ENCODE measurements around the gene EEF2. TPM values are rescaled to one million over a fixed set of nuclear protein-coding genes. Genes with fewer than 3 reads are reported as not detected.

The EEF2 gene
- total RNA-seq, 1 experiment from 2014 or later: 1,742 TPM

- H3F3A ChIP-seq (ENCODE audit: insufficient read depth, low read depth): peaks cover 70% of the 10 kb centered on the region
- no peaks in the 10 kb centered on the region for H3K27me3 ChIP-seq (ENCODE audit: insufficient read depth, low read depth)
- H3K9me3 ChIP-seq (ENCODE audit: insufficient read depth, low read depth): no peaks in the 10 kb centered on the region
- no peak overlapping the region for H2AFZ ChIP-seq
- TF ChIP-seq CTCF (conservative IDR thresholded peaks at IDR 0.05): no peak
- TF ChIP-seq EZH2 (IDR thresholded peaks at IDR 0.05; ENCODE audit: low read depth): no peak
- H4K20me1 ChIP-seq (ENCODE audit: insufficient read depth): peaks cover 54% of the 10 kb centered on the region
- intact Hi-C loops (cut with micrococcal nuclease; ENCODE audit: unreplicated experiment): loop anchor here (2.0 kb wide), 1 partner anchor 132 kb away; no protein-coding TSS in a partner anchor
- H3K4me1 ChIP-seq (replicated peaks; ENCODE audit: insufficient read depth): peaks cover 23% of the 10 kb centered on the region
- POLR2A ChIA-PET (ENCODE audit: unreplicated experiment): no interaction called here
- no TSS peak for BruUV-seq (replicated peaks)
- CTCF ChIA-PET: no interaction called here
- H3K9me2 ChIP-seq (ENCODE audit: insufficient read depth): no peaks in the 10 kb centered on the region
- peak overlapping the region; percentile 95 for H3K27ac ChIP-seq
- DNase-seq: no peak
- peak overlapping the region; percentile 91 for H3K4me3 ChIP-seq
- peaks cover 56% of the 10 kb centered on the region for H3K79me2 ChIP-seq (ENCODE audit: low read depth)
- peak overlapping the region; percentile 89 for H3K4me2 ChIP-seq
- H3K36me3 ChIP-seq (ENCODE audit: low read depth): peaks cover 24% of the 10 kb centered on the region
Measured at GRCh38 chr19:3984584-3984907, 717 bp downstream of the EEF2 start.

- DNase-seq: peak in 1 of 2 experiments; percentile 34
Measured at GRCh38 chr19:3983936-3984583, 1.2 kb downstream of the EEF2 start.

GRCh38 chr19:3983542-3983914 lies 1.7 kb downstream of the EEF2 start:
- H4K20me1 ChIP-seq (ENCODE audit: insufficient read depth): peaks cover 64% of the 10 kb centered on the region
- H3K9me3 ChIP-seq (ENCODE audit: insufficient read depth, low read depth): no peaks in the 10 kb centered on the region
- DNase-seq: no peak
- H3K27me3 ChIP-seq (ENCODE audit: insufficient read depth, low read depth): no peaks in the 10 kb centered on the region
- ChIA-PET POLR2A (ENCODE audit: unreplicated experiment) (interaction anchor here (0.6 kb wide), 1 partner anchor 14 kb away, joined by 8 read pairs; no protein-coding TSS in a partner anchor), CTCF (no interaction called here)
- no peak overlapping the region for H2AFZ ChIP-seq
- H3F3A ChIP-seq (ENCODE audit: insufficient read depth, low read depth): peaks cover 79% of the 10 kb centered on the region
- H3K4me2 ChIP-seq: peak overlapping the region; percentile 89
- no peaks in the 10 kb centered on the region for H3K9me2 ChIP-seq (ENCODE audit: insufficient read depth)
- no TSS peak for BruUV-seq (replicated peaks)
- H3K27ac ChIP-seq: peak overlapping the region; percentile 95
- no peak for TF ChIP-seq CTCF (conservative IDR thresholded peaks at IDR 0.05)
- TF ChIP-seq EZH2 (IDR thresholded peaks at IDR 0.05; ENCODE audit: low read depth): no peak
- peaks cover 64% of the 10 kb centered on the region for H3K79me2 ChIP-seq (ENCODE audit: low read depth)
- H3K36me3 ChIP-seq (ENCODE audit: low read depth): peaks cover 32% of the 10 kb centered on the region
- peak overlapping the region; percentile 91 for H3K4me3 ChIP-seq
- H3K4me1 ChIP-seq (replicated peaks; ENCODE audit: insufficient read depth): peaks cover 23% of the 10 kb centered on the region
- intact Hi-C loops (cut with micrococcal nuclease; ENCODE audit: unreplicated experiment): no loop called here

More at GRCh38 chr19:3983936-3984583, 1.2 kb downstream of the EEF2 start:
- Histone ChIP-seq H3K9me3 (ENCODE audit: insufficient read depth, low read depth) (no peaks in the 10 kb centered on the region), H3K27me3 (ENCODE audit: insufficient read depth, low read depth) (no peaks in the 10 kb centered on the region), H3K4me1 (replicated peaks; ENCODE audit: insufficient read depth) (peaks cover 23% of the 10 kb centered on the region), H2AFZ (no peak overlapping the region), H3K36me3 (ENCODE audit: low read depth) (peaks cover 29% of the 10 kb centered on the region), H3K4me3 (peak overlapping the region; percentile 91), H3K4me2 (peak overlapping the region; percentile 89), H3K27ac (peak overlapping the region; percentile 95), H3F3A (ENCODE audit: insufficient read depth, low read depth) (peaks cover 74% of the 10 kb centered on the region), H3K79me2 (ENCODE audit: low read depth) (peaks cover 61% of the 10 kb centered on the region), H4K20me1 (ENCODE audit: insufficient read depth) (peaks cover 58% of the 10 kb centered on the region), H3K9me2 (ENCODE audit: insufficient read depth) (no peaks in the 10 kb centered on the region)
- ChIA-PET POLR2A (ENCODE audit: unreplicated experiment) (interaction anchor here (0.6 kb wide), 1 partner anchor 15 kb away, joined by 8 read pairs; no protein-coding TSS in a partner anchor), CTCF (no interaction called here)
- no TSS peak for BruUV-seq (replicated peaks)
- intact Hi-C loops (cut with micrococcal nuclease; ENCODE audit: unreplicated experiment): loop anchor here (2.0 kb wide), 1 partner anchor 131 kb away; no protein-coding TSS in a partner anchor
- no peak for TF ChIP-seq CTCF (conservative IDR thresholded peaks at IDR 0.05)
- TF ChIP-seq EZH2 (IDR thresholded peaks at IDR 0.05; ENCODE audit: low read depth): no peak

All from PC-9 (cell line).